Hematopoietic multipotent progenitor cell treated with erythropoietin and hydrocortisone succinate and interleukin-3 and kit ligand, for 6 days (in vitro differentiated cells): ENCODE results near the gene RNF166.

Experiments used
- DNase-seq: peaks from one replicate; pipeline ENCODE4 v3.0.0-alpha.2; 2015

Gene RNF166

GRCh38 chr16:88723507-88723887 is 17.3 kb upstream of the RNF166 start:
- no peak for DNase-seq

GRCh38 chr16:88722784-88723506 is 16.7 kb upstream of the RNF166 start:
- DNase-seq = no peak

GRCh38 chr16:88721815-88722755 is 15.9 kb upstream of the RNF166 start:
- DNase-seq = no peak

- no peak for DNase-seq
Observed at GRCh38 chr16:88721236-88721635, 15.0 kb upstream of the RNF166 start.

- DNase-seq = no peak
Observed at GRCh38 chr16:88720396-88720970, 14.3 kb upstream of the RNF166 start.

- no peak for DNase-seq
Observed at GRCh38 chr16:88719933-88720296, 13.7 kb upstream of the RNF166 start.

GRCh38 chr16:88719267-88719932 is 13.2 kb upstream of the RNF166 start:
- no peak for DNase-seq

GRCh38 chr16:88718178-88718577 is 12.0 kb upstream of the RNF166 start:
- no peak for DNase-seq

GRCh38 chr16:88716601-88717001 is 10.4 kb upstream of the RNF166 start:
- DNase-seq = no peak

GRCh38 chr16:88716201-88716600 is 10.0 kb upstream of the RNF166 start:
- no peak for DNase-seq

GRCh38 chr16:88715312-88716190 is 9.3 kb upstream of the RNF166 start:
- DNase-seq = no peak

GRCh38 chr16:88714420-88715302 is 8.5 kb upstream of the RNF166 start:
- DNase-seq = no peak

GRCh38 chr16:88713568-88714419 is 7.6 kb upstream of the RNF166 start:
- DNase-seq = no peak

- no peak for DNase-seq
Observed at GRCh38 chr16:88713054-88713453, 6.8 kb upstream of the RNF166 start.

GRCh38 chr16:88712362-88712979 is 6.3 kb upstream of the RNF166 start:
- DNase-seq = no peak

- DNase-seq = no peak
Observed at GRCh38 chr16:88711750-88712340, 5.6 kb upstream of the RNF166 start.

- no peak for DNase-seq
Observed at GRCh38 chr16:88710556-88710955, 4.3 kb upstream of the RNF166 start.

GRCh38 chr16:88706965-88707826 is 988 bp upstream of the RNF166 start:
- peak; percentile 51 for DNase-seq
